ENCODE results near the gene ARHGAP33. TPM values are rescaled to one million over a fixed set of nuclear protein-coding genes. Genes with fewer than 3 reads are reported as not detected.

The ARHGAP33 gene
- total and polyA plus RNA-seq, 2 of the 8 experiments (the other 6 are each of a cell fraction or from before 2014, with no cell fraction given) = 6.5 to 25.2 TPM

DNA sequence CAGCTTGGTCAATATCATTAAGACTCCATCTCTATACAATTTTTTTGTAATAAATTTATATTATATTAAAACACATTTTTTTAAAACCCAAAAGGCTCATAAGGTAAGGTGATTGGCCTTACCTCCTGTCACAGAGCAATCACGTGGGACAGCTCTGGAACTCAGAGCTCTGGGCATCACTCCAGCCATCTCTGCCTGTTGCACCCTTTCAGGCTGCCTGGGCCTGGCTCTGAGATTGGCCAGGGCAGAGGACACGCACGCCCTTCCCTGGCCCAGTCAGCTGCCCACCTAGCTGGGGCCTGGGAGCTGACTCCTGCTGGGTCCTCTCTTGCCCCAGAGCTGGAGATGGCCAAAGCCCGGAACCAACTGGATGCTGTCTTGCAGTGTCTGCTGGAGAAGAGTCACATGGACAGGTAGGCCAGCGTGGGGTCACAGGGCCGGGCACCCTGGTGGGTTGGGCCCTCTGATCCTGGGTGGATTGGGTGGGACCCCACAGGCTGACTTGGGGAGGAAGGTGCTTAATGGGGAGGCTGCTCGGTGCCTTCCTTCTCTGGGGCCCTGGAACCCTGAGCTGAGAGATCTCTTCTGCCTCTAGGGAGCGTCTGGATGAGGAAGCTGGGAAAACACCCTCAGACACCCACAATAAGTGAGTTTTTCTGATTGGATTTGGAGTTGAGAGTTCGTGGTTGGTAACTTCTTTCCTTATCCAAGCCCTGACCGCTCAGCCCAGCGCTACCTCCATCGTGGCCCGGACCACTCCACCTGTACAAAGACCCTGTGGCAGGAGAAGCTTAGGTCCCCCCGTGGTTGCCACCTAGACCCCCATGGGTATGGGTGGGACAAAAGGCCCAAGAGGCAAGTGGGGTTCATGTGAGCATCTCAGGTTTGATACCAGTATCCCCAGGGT is 23.3 kb upstream of the ARHGAP33 start:
- Histone ChIP-seq H3K4me3 (ENCODE audit: extremely low read depth in 1 of 4, insufficient read depth in 2 of 4, low read depth in 3 of 4, low read length in 4 of 4) (no peak overlapping the region), H3K36me3 (ENCODE audit: control insufficient read depth in 2 of 4, insufficient read depth in 4 of 4, low read length in 3 of 4) (no peaks in the 10 kb centered on the region), H3K18ac (ENCODE audit: extremely low read depth, low read length) (no peak overlapping the region), H3K56ac (replicated peaks; ENCODE audit: insufficient read length, low read depth, low read length) (no peak overlapping the region), H2BK5ac (ENCODE audit: low read depth, low read length) (no peak overlapping the region), H4K5ac (ENCODE audit: insufficient read length, low read depth, low read length) (no peak overlapping the region), H3K14ac (ENCODE audit: insufficient read length) (no peak overlapping the region), H3K9ac (replicated peaks in 1 of 4; ENCODE audit: extremely low read depth in 1 of 4, low read depth in 3 of 4, low read length in 3 of 4) (no peak overlapping the region), H3K23me2 (ENCODE audit: low read depth, low read length) (peaks cover 16% of the 10 kb centered on the region), H4K91ac (replicated peaks; ENCODE audit: insufficient read length, low read length) (no peak overlapping the region), H3K4ac (replicated peaks; ENCODE audit: insufficient read length, low read depth, low read length) (no peak overlapping the region), H2AFZ (ENCODE audit: low read length) (no peak overlapping the region), H4K8ac (ENCODE audit: extremely low read depth, insufficient read depth, low read length) (no peak overlapping the region), H3K4me2 (ENCODE audit: insufficient read depth in 1 of 2, low read depth in 2 of 2, low read length in 2 of 2) (no peak overlapping the region), H3K23ac (ENCODE audit: insufficient read length) (no peak overlapping the region), H3K27me3 (replicated peaks in 1 of 4; ENCODE audit: control insufficient read depth in 3 of 4, extremely low read depth in 1 of 4, insufficient read depth in 3 of 4, low read length in 3 of 4) (peaks cover 0 to 17% (median 11%) of the 10 kb centered on the region in 4 experiments; a peak in 5 of 7 replicates), H2BK12ac (ENCODE audit: low read depth, low read length) (no peak overlapping the region), H3K79me2 (ENCODE audit: control insufficient read depth in 1 of 2, insufficient read depth in 2 of 2, low read length in 2 of 2) (no peaks in the 10 kb centered on the region), H2AK5ac (ENCODE audit: low read depth, low read length) (no peak overlapping the region), H2BK20ac (ENCODE audit: low read length) (no peak overlapping the region), H3K27ac (ENCODE audit: low read depth, low read length) (no peak overlapping the region), H3K4me1 (replicated peaks in 1 of 4; ENCODE audit: control insufficient read depth in 3 of 4, insufficient read depth in 4 of 4, low read length in 3 of 4) (peaks cover 0 to 15% (median 7%) of the 10 kb centered on the region in 4 experiments; a peak in 5 of 7 replicates), H3K79me1 (ENCODE audit: low read depth, low read length) (no peaks in the 10 kb centered on the region), H3K9me3 (ENCODE audit: insufficient read depth in 2 of 2, low read depth in 1 of 2, low read length in 1 of 2) (no peaks in the 10 kb centered on the region), H2BK15ac (ENCODE audit: low read length) (no peak overlapping the region), H2BK120ac (replicated peaks; ENCODE audit: low read depth, low read length) (no peak overlapping the region), H4K20me1 (replicated peaks in 1 of 2; ENCODE audit: control insufficient read depth in 1 of 2, insufficient read depth in 2 of 2, low read length in 2 of 2) (no peaks in the 10 kb centered on the region)
- DNase-seq (ENCODE audit: low read depth in 1 of 2, low spot score in 2 of 2) = no peak
- 90% methylated on average over 11 of the region's 14 CpGs; no CpG with 5 or more reads in 1 of the 2 experiments for WGBS, 2 experiments (ENCODE audit: extremely low coverage in 1 of 2, insufficient coverage in 1 of 2, insufficient read length in 1 of 2, insufficient replicate concordance in 2 of 2, low coverage in 1 of 2, low lambda C conversion rate in 2 of 2, missing lambda C conversion rate in 1 of 2)
- ChIA-PET CTCF (ENCODE audit: partially characterized antibody) (interaction anchor here (1.0 kb wide), 3 partner anchors 10 to 58 kb away, joined by 4 read pairs; partner anchors contain the start of gene IGFLR1), POLR2A (ENCODE audit: partially characterized antibody) (interaction anchor here (1.0 to 1.5 kb wide), 4 partner anchors 8 to 49 kb away, joined by 3 to 6 read pairs (median 4); no protein-coding TSS in a partner anchor)
- no peak for FAIRE-seq
- no peak for TF ChIP-seq TAF7 (optimal IDR thresholded peaks at IDR 0.05; ENCODE audit: borderline replicate concordance, low read depth, low read length)
- no peak for TF ChIP-seq NANOG (IDR thresholded peaks at IDR 0.05; ENCODE audit: insufficient read depth, low read depth, low read length, poor library complexity, severe bottlenecking)
- TF ChIP-seq CBX5 (IDR thresholded peaks at IDR 0.05; ENCODE audit: low read depth, low read length) = no peak
- TF ChIP-seq KDM1A (IDR thresholded peaks at IDR 0.05; ENCODE audit: borderline replicate concordance, low read length) = no peak
- TF ChIP-seq BRCA1 (IDR thresholded peaks at IDR 0.05; ENCODE audit: low read depth, low read length) = no peak
- TF ChIP-seq, protein P1, sequence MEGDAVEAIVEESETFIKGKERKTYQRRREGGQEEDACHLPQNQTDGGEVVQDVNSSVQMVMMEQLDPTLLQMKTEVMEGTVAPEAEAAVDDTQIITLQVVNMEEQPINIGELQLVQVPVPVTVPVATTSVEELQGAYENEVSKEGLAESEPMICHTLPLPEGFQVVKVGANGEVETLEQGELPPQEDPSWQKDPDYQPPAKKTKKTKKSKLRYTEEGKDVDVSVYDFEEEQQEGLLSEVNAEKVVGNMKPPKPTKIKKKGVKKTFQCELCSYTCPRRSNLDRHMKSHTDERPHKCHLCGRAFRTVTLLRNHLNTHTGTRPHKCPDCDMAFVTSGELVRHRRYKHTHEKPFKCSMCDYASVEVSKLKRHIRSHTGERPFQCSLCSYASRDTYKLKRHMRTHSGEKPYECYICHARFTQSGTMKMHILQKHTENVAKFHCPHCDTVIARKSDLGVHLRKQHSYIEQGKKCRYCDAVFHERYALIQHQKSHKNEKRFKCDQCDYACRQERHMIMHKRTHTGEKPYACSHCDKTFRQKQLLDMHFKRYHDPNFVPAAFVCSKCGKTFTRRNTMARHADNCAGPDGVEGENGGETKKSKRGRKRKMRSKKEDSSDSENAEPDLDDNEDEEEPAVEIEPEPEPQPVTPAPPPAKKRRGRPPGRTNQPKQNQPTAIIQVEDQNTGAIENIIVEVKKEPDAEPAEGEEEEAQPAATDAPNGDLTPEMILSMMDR (IDR thresholded peaks at IDR 0.05; ENCODE audit: control extremely low read depth in 1 of 3, insufficient read depth in 1 of 3, low read depth in 1 of 3, low read length in 3 of 3) = no peak
- no peak for TF ChIP-seq BCL11A (IDR thresholded peaks at IDR 0.05; ENCODE audit: low read depth in 2 of 2, low read length in 2 of 2)
- no peak for TF ChIP-seq JUND (IDR thresholded peaks at IDR 0.05; ENCODE audit: low read length)
